Mesothelial cell of epicardium (in vitro differentiated cells): ENCODE results near the gene IL16. TPM values are rescaled to one million over a fixed set of nuclear protein-coding genes. Genes with fewer than 3 reads are reported as not detected.

ENCODE experiments used
- DNase-seq, 2 experiments: peaks; one replicate each; pipeline ENCODE4 v3.0.0; 2021; ENCODE audit warnings: low spot score in 2 of 2; ENCODE audit not compliant: unreplicated experiment in 2 of 2
- H3K27ac Mint-ChIP-seq: 2 replicates; pipeline ENCODE4 v1.8.0; 2021; ENCODE audit warnings: mixed read lengths
- H3K27me3 Mint-ChIP-seq: 2 replicates; pipeline ENCODE4 v1.8.0; 2021; ENCODE audit warnings: low read depth, mixed read lengths
- H3K36me3 Mint-ChIP-seq: 2 replicates; pipeline ENCODE4 v1.8.0; 2021; ENCODE audit warnings: mixed read lengths
- H3K4me1 Mint-ChIP-seq: 2 replicates; pipeline ENCODE4 v1.8.0; 2021; ENCODE audit warnings: mixed read lengths
- H3K4me3 Mint-ChIP-seq: 2 replicates; pipeline ENCODE4 v1.8.0; 2021; ENCODE audit warnings: mild to moderate bottlenecking, moderate library complexity, mixed read lengths
- H3K9me3 Mint-ChIP-seq: 2 replicates; pipeline ENCODE4 v1.8.0; 2021; ENCODE audit warnings: mixed read lengths
- CTCF ChIP-seq: fragments of 200-600 bp; sonication (generic); IDR thresholded peaks from one replicate; pipeline ENCODE4 v1.5.0; 2021; ENCODE audit warnings: antibody characterized with exemption; ENCODE audit not compliant: unreplicated experiment
- total RNA-seq: library from RNA; stranded (reverse); gene quantifications from 3 replicates; pipeline ENCODE4 v1.2.1, GENCODE V29; 2021

IL16 gene
- total RNA-seq, 1 donor from 2014 or later = 0.27 TPM

GRCh38 chr15:81222007-81222406, 25.3 kb downstream of the IL16 start:
- TF ChIP-seq CTCF = no peak
- H3K4me3 Mint-ChIP-seq = no peak overlapping the region
- no peaks in the 10 kb centered on the region for H3K36me3 Mint-ChIP-seq
- no peaks in the 10 kb centered on the region for H3K9me3 Mint-ChIP-seq
- no peak for DNase-seq
- H3K4me1 Mint-ChIP-seq = no peaks in the 10 kb centered on the region
- peaks cover 61% of the 10 kb centered on the region for H3K27me3 Mint-ChIP-seq
- no peak overlapping the region for H3K27ac Mint-ChIP-seq

GRCh38 chr15:81223346-81223971, 26.8 kb downstream of the IL16 start:
- Mint-ChIP-seq H3K4me1 (no peaks in the 10 kb centered on the region), H3K27ac (no peak overlapping the region), H3K9me3 (no peaks in the 10 kb centered on the region), H3K4me3 (no peak overlapping the region), H3K27me3 (peaks cover 71% of the 10 kb centered on the region), H3K36me3 (no peaks in the 10 kb centered on the region)
- DNase-seq = no peak
- no peak for TF ChIP-seq CTCF

- H3K9me3 Mint-ChIP-seq = no peaks in the 10 kb centered on the region
- peaks cover 67% of the 10 kb centered on the region for H3K27me3 Mint-ChIP-seq
- H3K27ac Mint-ChIP-seq = no peak overlapping the region
- H3K4me1 Mint-ChIP-seq = no peaks in the 10 kb centered on the region
- H3K36me3 Mint-ChIP-seq = no peaks in the 10 kb centered on the region
- no peak for TF ChIP-seq CTCF
- no peak for DNase-seq
- H3K4me3 Mint-ChIP-seq = no peak overlapping the region
These were observed 27.6 kb downstream of the IL16 start for GRCh38 chr15:81224232-81224631.

- no peak overlapping the region for H3K4me3 Mint-ChIP-seq
- TF ChIP-seq CTCF = no peak
- H3K27me3 Mint-ChIP-seq = peaks cover 58% of the 10 kb centered on the region
- no peaks in the 10 kb centered on the region for H3K9me3 Mint-ChIP-seq
- no peak overlapping the region for H3K27ac Mint-ChIP-seq
- no peaks in the 10 kb centered on the region for H3K4me1 Mint-ChIP-seq
- no peaks in the 10 kb centered on the region for H3K36me3 Mint-ChIP-seq
- no peak for DNase-seq
These were observed 28.5 kb downstream of the IL16 start for GRCh38 chr15:81225161-81225671.

- no peak for TF ChIP-seq CTCF
- Mint-ChIP-seq H3K4me1 (no peaks in the 10 kb centered on the region), H3K9me3 (peaks cover 6% of the 10 kb centered on the region), H3K27me3 (peaks cover 39% of the 10 kb centered on the region), H3K27ac (no peak overlapping the region), H3K36me3 (no peaks in the 10 kb centered on the region), H3K4me3 (no peak overlapping the region)
- no peak for DNase-seq
These were observed 31.0 kb downstream of the IL16 start for GRCh38 chr15:81227716-81228115.
